ENCODE results near the gene ZNF236. TPM values are rescaled to one million over a fixed set of nuclear protein-coding genes. Genes with fewer than 3 reads are reported as not detected.

The ZNF236 gene
- total RNA-seq, 1 donor from 2014 or later, result 32.5 TPM

DNA sequence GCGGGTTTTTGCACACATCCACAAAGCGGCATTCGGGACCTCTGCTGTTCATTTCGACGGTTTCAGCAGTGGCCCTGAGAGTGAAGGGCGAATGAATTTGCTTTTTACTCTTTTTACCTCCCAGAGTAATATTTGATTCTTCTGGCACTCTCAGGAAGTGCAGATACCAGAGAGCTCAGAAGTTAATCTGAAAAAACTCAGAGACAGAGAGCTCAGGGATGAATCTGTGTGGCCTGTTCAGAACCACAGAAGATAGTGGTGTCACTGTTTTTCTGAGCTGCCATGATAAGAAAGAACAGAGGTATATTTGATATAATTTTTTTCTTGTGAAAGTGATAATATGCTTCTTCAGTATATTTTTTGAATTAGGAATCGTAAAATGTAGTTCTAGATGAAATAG, 181.0 kb downstream of the ZNF236 start:
- Mint-ChIP-seq H3K27me3 (no peaks in the 10 kb centered on the region), H3K9me3 (ENCODE audit: low read depth) (no peaks in the 10 kb centered on the region), H3K27ac (no peak overlapping the region), H3K4me1 (ENCODE audit: low read depth) (peaks cover 3% of the 10 kb centered on the region), H3K36me3 (ENCODE audit: insufficient read depth) (no peaks in the 10 kb centered on the region), H3K4me3 (ENCODE audit: low read depth) (no peak overlapping the region)
- TF ChIP-seq, protein P1, sequence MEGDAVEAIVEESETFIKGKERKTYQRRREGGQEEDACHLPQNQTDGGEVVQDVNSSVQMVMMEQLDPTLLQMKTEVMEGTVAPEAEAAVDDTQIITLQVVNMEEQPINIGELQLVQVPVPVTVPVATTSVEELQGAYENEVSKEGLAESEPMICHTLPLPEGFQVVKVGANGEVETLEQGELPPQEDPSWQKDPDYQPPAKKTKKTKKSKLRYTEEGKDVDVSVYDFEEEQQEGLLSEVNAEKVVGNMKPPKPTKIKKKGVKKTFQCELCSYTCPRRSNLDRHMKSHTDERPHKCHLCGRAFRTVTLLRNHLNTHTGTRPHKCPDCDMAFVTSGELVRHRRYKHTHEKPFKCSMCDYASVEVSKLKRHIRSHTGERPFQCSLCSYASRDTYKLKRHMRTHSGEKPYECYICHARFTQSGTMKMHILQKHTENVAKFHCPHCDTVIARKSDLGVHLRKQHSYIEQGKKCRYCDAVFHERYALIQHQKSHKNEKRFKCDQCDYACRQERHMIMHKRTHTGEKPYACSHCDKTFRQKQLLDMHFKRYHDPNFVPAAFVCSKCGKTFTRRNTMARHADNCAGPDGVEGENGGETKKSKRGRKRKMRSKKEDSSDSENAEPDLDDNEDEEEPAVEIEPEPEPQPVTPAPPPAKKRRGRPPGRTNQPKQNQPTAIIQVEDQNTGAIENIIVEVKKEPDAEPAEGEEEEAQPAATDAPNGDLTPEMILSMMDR (IDR thresholded peaks at IDR 0.05; ENCODE audit: unreplicated experiment), result no peak
- DNase-seq (ENCODE audit: low spot score, unreplicated experiment), result no peak

DNA sequence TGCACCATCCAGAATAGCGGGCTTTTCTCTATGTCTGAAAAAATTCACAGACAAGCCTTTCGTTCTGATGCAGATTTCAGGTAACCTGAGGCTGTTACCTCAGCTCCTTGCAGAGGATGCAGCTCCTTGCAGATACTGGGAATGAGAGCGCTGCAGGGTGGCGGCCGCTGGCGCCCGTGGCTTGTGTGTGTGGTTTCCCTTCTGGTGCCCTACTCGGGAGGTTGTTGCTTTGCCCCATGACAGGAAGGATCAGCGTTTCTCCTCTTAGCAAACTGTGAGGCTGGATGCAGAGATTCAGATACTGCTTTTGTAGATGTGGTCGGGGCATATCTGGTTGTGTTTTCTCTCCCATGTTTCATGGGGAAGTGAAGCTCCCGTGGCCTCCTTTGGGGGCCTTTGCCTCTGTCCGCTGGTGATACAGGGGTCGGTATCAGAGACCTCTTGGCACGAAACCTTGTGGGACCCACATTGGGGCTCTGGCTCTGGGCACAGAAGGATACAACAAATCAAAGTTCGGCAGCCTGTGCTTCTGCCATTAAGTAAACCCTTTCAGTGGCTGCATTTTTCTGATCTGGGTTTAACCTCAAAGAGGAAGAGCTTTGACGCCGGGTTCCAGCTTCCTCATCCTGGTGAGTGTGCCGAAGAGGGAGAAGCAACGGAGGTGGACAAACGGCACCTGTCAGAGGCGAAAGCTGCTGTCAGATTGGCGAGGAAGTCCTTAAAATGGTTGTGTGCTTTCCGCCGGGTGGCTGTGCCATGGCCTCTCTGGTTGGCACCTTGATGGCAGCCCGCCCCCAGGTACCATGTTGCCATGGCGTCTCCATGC, 182.4 kb downstream of the ZNF236 start:
- no peak overlapping the region for H3K27ac Mint-ChIP-seq
- H3K27me3 Mint-ChIP-seq, result no peaks in the 10 kb centered on the region
- H3K4me3 Mint-ChIP-seq (ENCODE audit: low read depth), result no peak overlapping the region
- TF ChIP-seq, protein P1 (IDR thresholded peaks at IDR 0.05; ENCODE audit: unreplicated experiment), result no peak
- H3K9me3 Mint-ChIP-seq (ENCODE audit: low read depth), result no peaks in the 10 kb centered on the region
- H3K4me1 Mint-ChIP-seq (ENCODE audit: low read depth), result peaks cover 3% of the 10 kb centered on the region
- peaks cover under 1% of the 10 kb centered on the region for H3K36me3 Mint-ChIP-seq (ENCODE audit: insufficient read depth)
- no peak for DNase-seq (ENCODE audit: low spot score, unreplicated experiment)

DNA sequence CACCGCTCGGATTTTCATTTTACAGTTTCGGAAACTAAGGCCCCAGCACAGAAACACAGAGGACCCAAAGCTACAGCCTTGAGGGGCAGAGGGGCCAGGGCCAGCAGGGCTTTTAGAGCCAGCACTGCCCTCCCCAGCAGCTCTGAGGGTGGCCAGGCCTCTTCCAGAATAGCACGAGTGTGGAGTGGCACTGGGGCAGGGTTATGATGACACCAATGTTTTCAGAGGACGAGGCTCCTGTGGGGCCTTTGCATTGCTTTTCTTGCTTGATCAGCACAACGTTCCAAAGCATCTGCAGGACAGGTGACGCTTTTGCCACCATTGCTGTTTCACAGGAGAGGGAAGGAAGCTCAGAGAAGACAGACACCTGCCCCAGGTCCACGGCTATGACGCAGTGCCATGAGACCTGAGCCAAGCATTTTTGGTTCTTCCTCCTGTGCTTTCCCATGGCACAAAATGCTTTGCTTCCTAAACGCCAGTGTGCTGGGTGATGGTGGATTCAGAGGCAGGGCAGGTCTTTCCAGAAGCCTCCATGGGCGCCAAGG, 183.4 kb downstream of the ZNF236 start:
- H3K4me1 Mint-ChIP-seq (ENCODE audit: low read depth), result peaks cover 3% of the 10 kb centered on the region

DNA sequence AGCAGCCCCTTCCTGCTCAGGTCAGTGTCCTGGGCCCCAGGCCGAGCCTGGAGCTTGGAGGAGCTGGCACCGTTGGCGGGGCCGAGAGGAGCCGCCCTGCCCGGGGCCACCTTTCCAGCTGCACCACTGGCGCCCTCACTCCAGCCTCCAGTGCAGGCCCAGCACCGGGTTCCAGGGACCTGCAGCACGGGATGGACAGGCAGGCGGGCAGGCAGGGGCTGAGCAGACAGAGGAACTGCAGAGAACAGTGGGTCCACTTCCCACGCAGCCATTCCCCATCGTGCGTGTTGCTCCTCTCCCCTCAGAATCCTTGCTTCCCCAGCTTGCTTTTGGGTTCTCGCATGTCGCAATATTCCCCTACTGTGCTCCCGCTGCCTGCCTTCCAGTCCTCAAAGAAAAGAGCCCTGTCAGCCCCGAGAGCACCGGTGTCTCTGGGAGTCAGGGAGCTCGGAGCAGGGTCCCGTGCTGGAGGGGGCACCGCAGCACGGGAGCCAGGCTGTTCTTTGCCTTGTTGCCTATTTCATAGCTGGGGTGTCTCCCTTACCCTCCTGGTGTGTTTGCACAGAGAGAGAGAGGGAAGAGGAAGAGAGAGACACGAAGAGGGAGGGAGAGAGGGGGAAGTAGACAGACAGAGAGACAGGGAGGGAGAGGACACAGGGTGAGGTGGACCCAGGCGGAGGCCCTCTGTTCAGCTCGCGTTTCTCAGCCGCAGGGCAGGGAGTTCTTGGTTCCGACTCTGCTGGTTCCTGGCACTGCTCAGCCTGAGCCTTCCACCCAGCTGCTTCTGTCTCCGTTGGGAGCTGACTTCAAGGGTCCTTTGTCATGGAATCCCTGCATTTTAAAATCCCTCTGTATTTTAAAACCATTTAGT, 184.2 kb downstream of the ZNF236 start:
- Mint-ChIP-seq H3K4me3 (ENCODE audit: low read depth) (no peak overlapping the region), H3K27me3 (no peaks in the 10 kb centered on the region), H3K4me1 (ENCODE audit: low read depth) (peaks cover 3% of the 10 kb centered on the region), H3K36me3 (ENCODE audit: insufficient read depth) (peaks cover 2% of the 10 kb centered on the region), H3K9me3 (ENCODE audit: low read depth) (no peaks in the 10 kb centered on the region), H3K27ac (no peak overlapping the region)
- TF ChIP-seq, protein P1 (IDR thresholded peaks at IDR 0.05; ENCODE audit: unreplicated experiment), result no peak
- DNase-seq (ENCODE audit: low spot score, unreplicated experiment), result no peak

More for the DNA sequence above, 183.4 kb downstream of the ZNF236 start:
- H3K4me3 Mint-ChIP-seq (ENCODE audit: low read depth), result no peak overlapping the region
- DNase-seq (ENCODE audit: low spot score, unreplicated experiment), result no peak
- no peaks in the 10 kb centered on the region for H3K27me3 Mint-ChIP-seq
- no peak overlapping the region for H3K27ac Mint-ChIP-seq
- TF ChIP-seq, protein P1 (IDR thresholded peaks at IDR 0.05; ENCODE audit: unreplicated experiment), result no peak
- peaks cover 2% of the 10 kb centered on the region for H3K36me3 Mint-ChIP-seq (ENCODE audit: insufficient read depth)
- no peaks in the 10 kb centered on the region for H3K9me3 Mint-ChIP-seq (ENCODE audit: low read depth)

DNA sequence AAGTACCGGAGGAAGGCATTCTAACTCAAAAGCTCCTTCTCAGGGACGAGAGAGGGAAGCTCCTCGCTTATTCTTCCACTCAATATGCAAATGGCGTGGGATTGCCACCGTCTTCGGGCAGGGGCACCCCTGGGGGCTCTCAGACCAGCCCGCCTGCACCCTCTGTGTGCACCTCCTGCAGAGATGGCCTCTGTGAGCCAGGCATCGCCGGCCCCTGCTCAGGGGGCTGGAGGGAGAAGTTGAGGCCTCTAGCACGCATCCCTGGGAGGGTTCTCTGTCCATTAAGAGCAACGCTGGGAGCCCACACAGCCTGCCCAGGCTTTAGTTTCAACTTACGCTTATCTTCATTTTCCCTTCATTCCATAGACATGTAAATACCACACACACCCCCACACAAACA, 184.9 kb downstream of the ZNF236 start:
- H3K4me3 Mint-ChIP-seq (ENCODE audit: low read depth), result no peak overlapping the region
- H3K36me3 Mint-ChIP-seq (ENCODE audit: insufficient read depth), result peaks cover 5% of the 10 kb centered on the region
- H3K27ac Mint-ChIP-seq, result no peak overlapping the region
- DNase-seq (ENCODE audit: low spot score, unreplicated experiment), result no peak
- H3K9me3 Mint-ChIP-seq (ENCODE audit: low read depth), result no peaks in the 10 kb centered on the region
- H3K4me1 Mint-ChIP-seq (ENCODE audit: low read depth), result peaks cover 3% of the 10 kb centered on the region
- no peaks in the 10 kb centered on the region for H3K27me3 Mint-ChIP-seq
- TF ChIP-seq, protein P1 (IDR thresholded peaks at IDR 0.05; ENCODE audit: unreplicated experiment), result no peak

All from progenitor cell of endocrine pancreas (in vitro differentiated cells).